Peyer's patch (tissue), 4 donors: ENCODE results near the gene SEC14L6. TPM values are rescaled to one million over a fixed set of nuclear protein-coding genes. Genes with fewer than 3 reads are reported as not detected.
"Not testable (repeated sequence)": the region's sequence is repeated elsewhere in the genome, so short reads cannot be mapped to it uniquely, and the experiment has no call there.

ENCODE experiments used
- DNase-seq, 3 donors: peaks; one replicate each; pipeline ENCODE4 v3.0.0-alpha.2; 2017 to 2019
- H3K27ac ChIP-seq, 4 donors: fragments of 200-600 bp; sonication (generic); one replicate each; pipeline ENCODE4 v1.5.1; 2016 to 2019
- H3K27me3 ChIP-seq, 2 donors: fragments of 200-600 bp; sonication (generic); one replicate each; pipeline ENCODE4 v1.5.1; 2019
- H3K36me3 ChIP-seq, 3 donors: fragments of 200-600 bp; sonication (generic); one replicate each; pipeline ENCODE4 v1.5.1; 2016 to 2019
- H3K4me1 ChIP-seq, 4 donors: fragments of 200-600 bp; sonication (generic); one replicate each; pipeline ENCODE4 v1.5.1; 2016 to 2019
- H3K4me3 ChIP-seq, 4 donors: fragments of 200-600 bp; sonication (generic); 1 replicate in 3 of 4; 2 replicates in 1 of 4; pipeline ENCODE4 v1.5.1; 2016 to 2019; ENCODE audit warnings: mild to moderate bottlenecking in 1 of 4
- H3K9me3 ChIP-seq, 4 donors: fragments of 200-600 bp; sonication (generic); one replicate each; pipeline ENCODE4 v1.5.1; 2016 to 2019; ENCODE audit warnings: mild to moderate bottlenecking in 1 of 4
- CTCF ChIP-seq, 6 experiments: fragments of 450-650 bp in 4 of 6; fragments of 200-600 bp in 2 of 6; sonication (generic) in 1 of 6; IDR thresholded peaks; one replicate each; pipeline ENCODE4 v1.5.1; 2017 to 2019; ENCODE audit warnings: antibody characterized with exemption in 6 of 6, mild to moderate bottlenecking in 3 of 6, moderate library complexity in 1 of 6
- POLR2A ChIP-seq, 2 donors: fragments of 450-650 bp; IDR thresholded peaks; one replicate each; pipeline ENCODE4 v1.5.1; 2017; ENCODE audit warnings: antibody characterized with exemption in 2 of 2, mild to moderate bottlenecking in 2 of 2, moderate library complexity in 2 of 2
- total RNA-seq, 4 donors: library from RNA; depleted of rRNA; stranded (reverse); fragments of >200 nt; gene quantifications; one replicate each; pipeline ENCODE4 v1.1.0, GENCODE V29; 2016

Gene SEC14L6
- total RNA-seq, 4 donors from 2014 or later: 0.27 TPM; not detected in 3

GRCh38 chr22:30560643-30561202 lies 14.2 kb upstream of the SEC14L6 start:
- not testable (repeated sequence) for DNase-seq, H3K27ac ChIP-seq, H3K27me3 ChIP-seq, H3K4me3 ChIP-seq, H3K9me3 ChIP-seq, H3K36me3 ChIP-seq
- peaks cover 0 to 15% (median 3%) of the 10 kb centered on the region in 4 donors for H3K4me1 ChIP-seq
- peak in 2 of 6 experiments; percentile 23 to 35 for TF ChIP-seq CTCF (IDR thresholded peaks at IDR 0.05)

GRCh38 chr22:30559889-30560288 lies 13.3 kb upstream of the SEC14L6 start:
- peaks cover 0 to 9% (median 3%) of the 10 kb centered on the region in 4 donors for H3K4me1 ChIP-seq
- no peak overlapping the region for H3K27ac ChIP-seq
- TF ChIP-seq POLR2A (IDR thresholded peaks at IDR 0.05) (no peak), CTCF (IDR thresholded peaks at IDR 0.05) (no peak)
- H3K36me3 ChIP-seq: peaks cover 0 to 9% (median 0%) of the 10 kb centered on the region in 3 donors
- no peaks in the 10 kb centered on the region for H3K27me3 ChIP-seq
- no peak for DNase-seq
- H3K9me3 ChIP-seq: no peaks in the 10 kb centered on the region
- no peak overlapping the region for H3K4me3 ChIP-seq

- DNase-seq: no peak
- Histone ChIP-seq H3K27me3 (no peaks in the 10 kb centered on the region), H3K9me3 (no peaks in the 10 kb centered on the region), H3K36me3 (peaks cover 0 to 15% (median 0%) of the 10 kb centered on the region in 3 donors), H3K4me3 (no peak overlapping the region), H3K4me1 (peaks cover 0 to 9% (median 3%) of the 10 kb centered on the region in 4 donors), H3K27ac (no peak overlapping the region)
- TF ChIP-seq CTCF (IDR thresholded peaks at IDR 0.05): no peak
These were observed 10.7 kb upstream of the SEC14L6 start for GRCh38 chr22:30557243-30557642.

GRCh38 chr22:30556388-30556787 lies 9.8 kb upstream of the SEC14L6 start:
- no peak overlapping the region for H3K27ac ChIP-seq
- H3K36me3 ChIP-seq: peaks cover 0 to 15% (median 0%) of the 10 kb centered on the region in 3 donors
- no peak for TF ChIP-seq CTCF (IDR thresholded peaks at IDR 0.05)
- no peak for TF ChIP-seq POLR2A (IDR thresholded peaks at IDR 0.05)
- H3K4me3 ChIP-seq: no peak overlapping the region
- no peaks in the 10 kb centered on the region for H3K9me3 ChIP-seq
- H3K27me3 ChIP-seq: no peaks in the 10 kb centered on the region
- no peak for DNase-seq
- H3K4me1 ChIP-seq: peaks cover 0 to 2% (median 0%) of the 10 kb centered on the region in 4 donors

GRCh38 chr22:30555282-30556210 lies 9.0 kb upstream of the SEC14L6 start:
- Histone ChIP-seq H3K36me3 (peaks cover 0 to 15% (median 0%) of the 10 kb centered on the region in 3 donors), H3K27ac (no peak overlapping the region), H3K4me1 (no peaks in the 10 kb centered on the region), H3K9me3 (no peaks in the 10 kb centered on the region), H3K4me3 (no peak overlapping the region), H3K27me3 (no peaks in the 10 kb centered on the region)
- DNase-seq: no peak
- TF ChIP-seq CTCF (IDR thresholded peaks at IDR 0.05) (peak in 2 of 6 experiments; percentile 21 to 37), POLR2A (IDR thresholded peaks at IDR 0.05) (no peak)
